Endodermal cell (in vitro differentiated cells): ENCODE results near the gene HS3ST3A1. TPM values are rescaled to one million over a fixed set of nuclear protein-coding genes. Genes with fewer than 3 reads are reported as not detected.

Source experiments
- DNase-seq: peaks from one replicate; pipeline ENCODE4 v3.0.0-alpha.2; 2017
- H3K27ac ChIP-seq: 2 replicates; pipeline ENCODE4 v1.5.1; 2013; ENCODE audit warnings: mild to moderate bottlenecking, low read depth, low read length, moderate library complexity
- H3K27me3 ChIP-seq: 2 replicates; pipeline ENCODE4 v1.6.1; 2013; ENCODE audit warnings: mild to moderate bottlenecking, low read length, moderate library complexity; ENCODE audit not compliant: insufficient read depth, control insufficient read depth, poor library complexity, severe bottlenecking
- H3K36me3 ChIP-seq: 2 replicates; pipeline ENCODE4 v1.7.0; 2013; ENCODE audit warnings: mild to moderate bottlenecking, low read length, moderate library complexity; ENCODE audit not compliant: control insufficient read depth, insufficient read depth
- H3K4me1 ChIP-seq: one replicate; pipeline ENCODE4 v1.7.0; 2013; ENCODE audit warnings: low read length; ENCODE audit not compliant: control insufficient read depth, insufficient read depth
- H3K4me3 ChIP-seq: 2 replicates; pipeline ENCODE4 v1.5.1; 2013; ENCODE audit warnings: mild to moderate bottlenecking, low read length, moderate library complexity
- H3K9ac ChIP-seq: 2 replicates; pipeline ENCODE4 v1.6.1; 2013; ENCODE audit warnings: mild to moderate bottlenecking, low read length, moderate library complexity; ENCODE audit not compliant: poor library complexity, severe bottlenecking; ENCODE audit errors: extremely low read depth
- H3K9me3 ChIP-seq: 2 replicates; pipeline ENCODE4 v1.6.1; 2013; ENCODE audit warnings: mild to moderate bottlenecking, low read length, moderate library complexity; ENCODE audit not compliant: control insufficient read depth
- H3K27ac Mint-ChIP-seq: 2 replicates; pipeline ENCODE4 v1.8.0; 2020; ENCODE audit warnings: mixed read lengths
- H3K27me3 Mint-ChIP-seq: 2 replicates; pipeline ENCODE4 v1.8.0; 2021; ENCODE audit warnings: mild to moderate bottlenecking, mixed read lengths; ENCODE audit not compliant: insufficient read depth
- H3K36me3 Mint-ChIP-seq: 2 replicates; pipeline ENCODE4 v1.8.0; 2020; ENCODE audit warnings: low read depth, mixed read lengths
- H3K4me1 Mint-ChIP-seq: 2 replicates; pipeline ENCODE4 v1.8.0; 2020; ENCODE audit warnings: mixed read lengths
- H3K4me3 Mint-ChIP-seq: 2 replicates; pipeline ENCODE4 v1.8.0; 2020; ENCODE audit warnings: mild to moderate bottlenecking, moderate library complexity, mixed read lengths
- H3K9me3 Mint-ChIP-seq: 2 replicates; pipeline ENCODE4 v1.8.0; 2020; ENCODE audit warnings: mild to moderate bottlenecking, mixed read lengths
- whole genome bisulfite sequencing, 2 experiments: methylation state at CpG; one replicate each; pipeline versions ENCODE4 v1.1.5 to v1.1.7; 2013; ENCODE audit warnings: missing lambda C conversion rate in 2 of 2, mixed read lengths in 1 of 2; ENCODE audit not compliant: insufficient coverage in 1 of 2, insufficient read length in 1 of 2; 5-methylcytosine and 5-hydroxymethylcytosine counted together
- total RNA-seq, 2 donors: library from RNA; stranded (reverse); fragmentation: NEBNext Ultra II Directional in 1 of 2; extraction: Animal tissue kit (Norgen Biotek cat#: 25700) in 1 of 2; gene quantifications; 2 replicates in 1 of 2; 3 replicates in 1 of 2; pipeline ENCODE4 v1.2.1, GENCODE V29; 2021
- TF ChIP-seq, protein P1 (sequence below): fragments of 200-600 bp; sonication (generic); conservative IDR thresholded peaks from 2 replicates; pipeline ENCODE4 v1.5.0; 2021; ENCODE audit warnings: antibody characterized with exemption, mild to moderate bottlenecking

HS3ST3A1 gene
- total RNA-seq, 2 donors from 2014 or later: 1.9 to 2.4 TPM

DNA sequence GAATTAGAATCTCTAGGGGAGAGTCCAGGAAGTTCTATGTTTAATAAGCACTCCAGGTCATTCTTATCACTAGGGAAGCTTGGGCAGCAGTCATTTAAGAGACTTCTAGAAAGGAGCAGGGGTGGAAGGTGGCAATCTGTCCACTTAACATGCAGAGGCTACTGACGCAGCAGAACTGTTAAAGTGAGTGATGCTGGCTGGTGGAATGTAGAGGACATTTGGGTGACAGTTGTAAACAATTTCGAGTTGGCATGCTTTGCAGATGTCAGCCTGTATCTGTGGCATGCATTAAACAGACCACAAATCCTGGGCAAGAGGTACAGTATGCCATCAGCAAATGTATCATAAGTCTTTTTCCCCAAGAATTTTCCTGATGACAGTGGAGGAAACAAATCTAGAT, 40.5 kb upstream of the HS3ST3A1 start:
- Mint-ChIP-seq H3K4me1 (peaks cover 10% of the 10 kb centered on the region), H3K36me3 (no peaks in the 10 kb centered on the region), H3K27ac (no peak overlapping the region), H3K4me3 (no peak overlapping the region), H3K9me3 (no peaks in the 10 kb centered on the region), H3K27me3 (peaks cover 5% of the 10 kb centered on the region)
- no peak for DNase-seq
- H3K27ac ChIP-seq: no peak overlapping the region
- H3K9me3 ChIP-seq: no peaks in the 10 kb centered on the region
- no peaks in the 10 kb centered on the region for H3K27me3 ChIP-seq
- TF ChIP-seq, protein P1, sequence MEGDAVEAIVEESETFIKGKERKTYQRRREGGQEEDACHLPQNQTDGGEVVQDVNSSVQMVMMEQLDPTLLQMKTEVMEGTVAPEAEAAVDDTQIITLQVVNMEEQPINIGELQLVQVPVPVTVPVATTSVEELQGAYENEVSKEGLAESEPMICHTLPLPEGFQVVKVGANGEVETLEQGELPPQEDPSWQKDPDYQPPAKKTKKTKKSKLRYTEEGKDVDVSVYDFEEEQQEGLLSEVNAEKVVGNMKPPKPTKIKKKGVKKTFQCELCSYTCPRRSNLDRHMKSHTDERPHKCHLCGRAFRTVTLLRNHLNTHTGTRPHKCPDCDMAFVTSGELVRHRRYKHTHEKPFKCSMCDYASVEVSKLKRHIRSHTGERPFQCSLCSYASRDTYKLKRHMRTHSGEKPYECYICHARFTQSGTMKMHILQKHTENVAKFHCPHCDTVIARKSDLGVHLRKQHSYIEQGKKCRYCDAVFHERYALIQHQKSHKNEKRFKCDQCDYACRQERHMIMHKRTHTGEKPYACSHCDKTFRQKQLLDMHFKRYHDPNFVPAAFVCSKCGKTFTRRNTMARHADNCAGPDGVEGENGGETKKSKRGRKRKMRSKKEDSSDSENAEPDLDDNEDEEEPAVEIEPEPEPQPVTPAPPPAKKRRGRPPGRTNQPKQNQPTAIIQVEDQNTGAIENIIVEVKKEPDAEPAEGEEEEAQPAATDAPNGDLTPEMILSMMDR: no peak
- no peaks in the 10 kb centered on the region for H3K36me3 ChIP-seq
- H3K4me1 ChIP-seq: peaks cover 7% of the 10 kb centered on the region
- no peak overlapping the region for H3K9ac ChIP-seq
- WGBS, 2 experiments: 89 to 92% methylated on average over 2 of the region's 2 CpGs
- no peak overlapping the region for H3K4me3 ChIP-seq

DNA sequence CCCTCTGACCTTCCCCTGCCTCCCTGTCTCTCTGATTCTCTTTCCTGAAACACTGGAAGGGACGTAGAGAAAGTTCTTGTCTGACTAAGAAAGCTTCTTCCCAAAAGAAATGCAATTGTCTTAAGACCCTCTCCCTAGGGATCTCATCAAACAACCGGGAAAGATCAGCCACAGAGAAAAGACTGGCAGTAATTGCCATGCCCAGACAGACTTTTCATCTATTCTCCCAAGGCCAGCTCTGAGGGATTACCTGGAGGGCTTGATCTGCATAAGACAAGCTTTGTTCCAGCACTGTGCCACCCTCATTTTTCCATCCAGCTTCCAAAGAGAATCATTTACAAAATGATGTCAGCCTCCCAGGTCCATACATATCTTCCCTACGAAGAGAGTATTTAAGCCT, 38.8 kb upstream of the HS3ST3A1 start:
- TF ChIP-seq, protein P1: no peak
- H3K27ac ChIP-seq: no peak overlapping the region
- no peak overlapping the region for H3K27ac Mint-ChIP-seq

DNA sequence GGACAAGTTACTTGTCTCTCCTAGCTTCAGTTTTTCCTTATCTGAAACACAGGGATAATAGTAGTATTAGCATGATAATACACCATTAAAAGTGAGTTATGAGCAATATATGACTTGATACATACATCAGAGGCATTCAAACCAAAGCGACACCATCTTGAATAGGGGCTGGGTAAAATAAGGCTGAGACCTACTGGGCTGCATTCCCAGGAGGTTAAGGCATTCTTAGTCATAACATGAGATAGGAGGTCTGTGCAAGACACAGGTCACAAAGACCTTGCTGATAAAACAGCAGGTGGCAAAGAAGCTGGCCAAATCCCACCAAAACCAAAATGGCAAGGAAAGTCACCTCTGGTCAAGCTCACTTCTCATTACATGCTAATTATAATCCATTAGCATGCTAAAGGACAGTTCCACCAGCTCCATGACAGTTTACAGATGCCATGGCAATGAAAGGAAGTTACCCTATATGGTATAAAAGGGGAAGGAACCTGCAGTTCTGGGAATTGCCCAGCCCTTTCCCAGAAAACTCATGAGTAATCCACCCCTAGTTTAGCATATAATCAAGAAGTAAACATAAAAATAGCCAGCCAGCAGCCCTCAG, 37.2 kb upstream of the HS3ST3A1 start:
- peaks cover 7% of the 10 kb centered on the region for H3K4me1 ChIP-seq
- no peak overlapping the region for H3K4me3 Mint-ChIP-seq
- H3K27ac Mint-ChIP-seq: no peak overlapping the region
- peaks cover 2% of the 10 kb centered on the region for H3K27me3 Mint-ChIP-seq
- no peaks in the 10 kb centered on the region for H3K36me3 Mint-ChIP-seq
- H3K9ac ChIP-seq: no peak overlapping the region
- WGBS, 2 experiments: 87% methylated on average over 1 of the region's 1 CpG; no CpG with 5 or more reads in 1 of the 2 experiments
- no peak overlapping the region for H3K4me3 ChIP-seq
- no peaks in the 10 kb centered on the region for H3K27me3 ChIP-seq
- TF ChIP-seq, protein P1: no peak
- DNase-seq: peak; percentile 73
- H3K4me1 Mint-ChIP-seq: peaks cover 10% of the 10 kb centered on the region
- no peaks in the 10 kb centered on the region for H3K9me3 Mint-ChIP-seq
- no peaks in the 10 kb centered on the region for H3K36me3 ChIP-seq
- no peaks in the 10 kb centered on the region for H3K9me3 ChIP-seq
- no peak overlapping the region for H3K27ac ChIP-seq

More for the DNA sequence above, 38.8 kb upstream of the HS3ST3A1 start:
- H3K9me3 ChIP-seq: no peaks in the 10 kb centered on the region
- no peaks in the 10 kb centered on the region for H3K27me3 ChIP-seq
- H3K9ac ChIP-seq: no peak overlapping the region
- no peak for DNase-seq
- H3K4me3 ChIP-seq: no peak overlapping the region
- Mint-ChIP-seq H3K27me3 (peaks cover 2% of the 10 kb centered on the region), H3K4me3 (no peak overlapping the region), H3K9me3 (no peaks in the 10 kb centered on the region), H3K4me1 (peaks cover 10% of the 10 kb centered on the region), H3K36me3 (no peaks in the 10 kb centered on the region)
- WGBS, 2 experiments: 43 to 57% methylated on average over 2 to 3 of the region's 3 CpGs
- H3K36me3 ChIP-seq: no peaks in the 10 kb centered on the region
- peaks cover 7% of the 10 kb centered on the region for H3K4me1 ChIP-seq
